ENCODE data around the gene THUMPD1. TPM values are rescaled to one million over a fixed set of nuclear protein-coding genes. Genes with fewer than 3 reads are reported as not detected.

The THUMPD1 gene, protein sequence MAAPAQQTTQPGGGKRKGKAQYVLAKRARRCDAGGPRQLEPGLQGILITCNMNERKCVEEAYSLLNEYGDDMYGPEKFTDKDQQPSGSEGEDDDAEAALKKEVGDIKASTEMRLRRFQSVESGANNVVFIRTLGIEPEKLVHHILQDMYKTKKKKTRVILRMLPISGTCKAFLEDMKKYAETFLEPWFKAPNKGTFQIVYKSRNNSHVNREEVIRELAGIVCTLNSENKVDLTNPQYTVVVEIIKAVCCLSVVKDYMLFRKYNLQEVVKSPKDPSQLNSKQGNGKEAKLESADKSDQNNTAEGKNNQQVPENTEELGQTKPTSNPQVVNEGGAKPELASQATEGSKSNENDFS
- polyA plus RNA-seq (2013, experiment 1 of 2), result 28.7 TPM
- 29.8 TPM for polyA plus RNA-seq (2013, experiment 2 of 2)

DNA sequence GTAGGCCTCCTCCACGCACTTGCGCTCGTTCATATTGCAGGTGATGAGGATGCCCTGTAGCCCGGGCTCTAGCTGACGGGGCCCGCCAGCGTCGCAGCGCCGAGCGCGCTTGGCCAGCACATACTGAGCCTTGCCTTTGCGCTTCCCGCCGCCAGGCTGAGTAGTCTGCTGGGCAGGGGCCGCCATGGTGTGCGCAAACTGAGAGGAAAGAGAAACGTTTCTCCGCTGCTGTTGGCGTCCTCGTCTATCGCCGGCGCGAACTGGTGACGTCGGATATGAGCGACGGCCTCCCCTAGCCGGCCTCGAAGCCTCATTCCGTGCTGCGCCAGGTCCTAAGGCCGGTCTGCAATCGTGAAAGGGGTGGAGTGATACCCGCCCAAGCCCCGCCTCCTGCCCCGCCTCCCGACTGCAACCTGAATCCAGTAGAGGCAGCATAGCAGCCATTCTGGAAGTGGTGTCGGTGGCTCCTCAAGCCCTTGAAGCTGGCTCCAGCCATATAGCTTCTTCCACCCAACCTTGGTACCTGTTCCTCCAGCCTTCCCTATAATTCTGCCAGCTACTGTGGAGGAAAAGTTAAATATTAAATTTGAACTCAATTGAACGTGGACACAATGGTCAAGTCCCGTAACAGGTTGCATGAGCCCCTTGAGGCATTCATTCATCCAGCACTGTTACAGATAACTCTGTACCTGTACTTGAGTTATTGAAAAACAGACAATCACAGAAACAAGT, at the start of gene THUMPD1:
THUMPD1 (minus strand) TSS at position 265 of the 732 bp plus-strand sequence; CDS start at position 186, 79 bp downstream.
- no peaks in the 10 kb centered on the region for H3K9me3 ChIP-seq (ENCODE audit: control insufficient read depth, low read length)
- WGBS, 2 experiments (ENCODE audit: insufficient coverage in 2 of 2), result 5 to 6% methylated on average over 38 to 40 of the region's 42 CpGs
- H3K4me1 ChIP-seq (ENCODE audit: control insufficient read depth, insufficient read depth, low read length, poor library complexity, severe bottlenecking), result no peaks in the 10 kb centered on the region
- peak within 1 kb of the TSS; percentile 69 for H3K4me3 ChIP-seq (ENCODE audit: extremely low read depth, insufficient read depth, low read length, poor library complexity, severe bottlenecking)
- peaks cover 26% of the 10 kb centered on the region for H3K36me3 ChIP-seq (ENCODE audit: control insufficient read depth, insufficient read depth, low read length)
- peak within 1 kb of the TSS; percentile 89 for H3K27ac ChIP-seq (ENCODE audit: low read depth, low read length, severe bottlenecking)

DNA sequence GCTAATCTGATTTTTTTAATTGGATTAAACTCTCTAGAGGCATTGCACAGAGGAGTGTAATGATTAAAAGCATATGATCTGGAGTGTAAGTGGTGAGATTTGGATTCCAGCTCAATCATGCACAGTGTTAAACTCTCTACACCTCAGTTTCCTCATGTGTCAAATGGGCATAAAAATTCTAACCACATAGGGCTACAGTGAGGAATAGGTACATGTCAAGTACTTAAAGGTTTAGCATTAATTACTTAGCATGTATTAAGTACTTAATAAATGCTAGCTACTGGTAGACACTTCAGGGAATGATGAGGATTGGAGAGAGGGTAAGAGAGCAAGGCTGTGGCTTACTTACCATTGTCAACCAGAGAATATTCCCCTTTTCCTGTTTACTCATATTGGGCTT, 47.5 kb upstream of the THUMPD1 start:
- H3K36me3 ChIP-seq (ENCODE audit: control insufficient read depth, insufficient read depth, low read length), result no peaks in the 10 kb centered on the region
- H3K27ac ChIP-seq (ENCODE audit: low read depth, low read length, severe bottlenecking), result no peak overlapping the region
- no peaks in the 10 kb centered on the region for H3K9me3 ChIP-seq (ENCODE audit: control insufficient read depth, low read length)
- no peaks in the 10 kb centered on the region for H3K4me1 ChIP-seq (ENCODE audit: control insufficient read depth, insufficient read depth, low read length, poor library complexity, severe bottlenecking)
- H3K4me3 ChIP-seq (ENCODE audit: extremely low read depth, insufficient read depth, low read length, poor library complexity, severe bottlenecking), result no peak overlapping the region

DNA sequence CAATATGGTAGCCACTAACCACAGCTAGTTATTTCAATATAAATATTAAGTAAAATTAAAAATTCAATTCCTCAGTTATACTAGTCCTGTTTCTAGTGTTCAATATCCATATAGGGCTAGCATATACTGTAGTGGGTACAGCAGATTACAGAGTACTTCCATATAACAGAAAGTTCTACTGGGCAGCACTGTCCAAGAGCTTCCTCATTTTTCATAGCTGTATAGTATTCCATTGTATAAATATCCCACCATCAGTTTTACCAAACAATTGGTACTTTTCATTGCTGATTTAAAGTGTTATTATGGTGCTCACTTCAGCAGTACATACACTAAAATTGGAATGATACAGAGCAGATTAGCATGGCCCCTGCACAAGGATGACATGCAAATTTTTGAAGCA, 42.6 kb upstream of the THUMPD1 start:
- Histone ChIP-seq H3K27ac (ENCODE audit: low read depth, low read length, severe bottlenecking) (no peak overlapping the region), H3K4me3 (ENCODE audit: extremely low read depth, insufficient read depth, low read length, poor library complexity, severe bottlenecking) (no peak overlapping the region), H3K36me3 (ENCODE audit: control insufficient read depth, insufficient read depth, low read length) (no peaks in the 10 kb centered on the region), H3K9me3 (ENCODE audit: control insufficient read depth, low read length) (no peaks in the 10 kb centered on the region), H3K4me1 (ENCODE audit: control insufficient read depth, insufficient read depth, low read length, poor library complexity, severe bottlenecking) (no peaks in the 10 kb centered on the region)

DNA sequence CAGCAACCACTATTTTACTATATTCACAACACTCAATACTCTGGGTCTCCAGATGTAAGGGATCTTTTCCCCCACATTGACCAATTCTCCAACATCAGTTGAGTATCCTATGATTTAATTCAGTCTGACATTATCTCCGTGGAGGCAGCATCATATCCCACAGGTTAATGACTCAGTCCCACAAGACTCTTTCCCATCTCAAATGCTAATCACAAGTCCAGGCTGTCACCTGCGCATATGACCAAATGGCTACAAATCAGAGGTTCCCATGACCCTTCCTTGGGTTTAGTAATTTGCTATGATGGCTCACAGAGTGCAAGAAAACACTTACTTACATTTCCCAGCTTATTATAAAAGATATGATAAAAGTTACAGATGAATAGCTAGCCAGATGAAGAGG, 40.9 kb upstream of the THUMPD1 start:
- no peaks in the 10 kb centered on the region for H3K36me3 ChIP-seq (ENCODE audit: control insufficient read depth, insufficient read depth, low read length)
- H3K4me3 ChIP-seq (ENCODE audit: extremely low read depth, insufficient read depth, low read length, poor library complexity, severe bottlenecking), result no peak overlapping the region
- no peaks in the 10 kb centered on the region for H3K4me1 ChIP-seq (ENCODE audit: control insufficient read depth, insufficient read depth, low read length, poor library complexity, severe bottlenecking)
- no peak overlapping the region for H3K27ac ChIP-seq (ENCODE audit: low read depth, low read length, severe bottlenecking)
- no peaks in the 10 kb centered on the region for H3K9me3 ChIP-seq (ENCODE audit: control insufficient read depth, low read length)
- WGBS, 2 experiments (ENCODE audit: insufficient coverage in 2 of 2), result 67 to 100% methylated on average over 1 of the region's 2 CpGs

DNA sequence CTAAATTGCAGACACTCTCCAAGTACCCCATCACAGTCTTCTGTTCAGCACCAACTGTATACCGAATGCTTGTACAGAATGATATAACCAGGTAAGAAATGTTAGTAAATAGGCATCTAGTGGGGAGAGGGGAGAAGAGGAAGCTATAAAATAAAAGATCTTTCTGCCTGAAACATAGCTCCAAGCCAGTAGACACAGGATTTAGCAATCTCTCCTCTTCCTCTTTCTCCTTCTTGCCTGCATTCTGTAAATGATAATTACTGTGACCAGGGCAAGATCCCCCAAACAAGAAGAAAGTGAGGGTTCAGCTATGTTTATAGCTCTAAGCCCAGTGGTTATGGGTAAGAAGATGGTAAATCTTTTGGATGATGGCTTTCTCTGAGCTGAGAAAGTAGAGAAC, 40.1 kb upstream of the THUMPD1 start:
- Histone ChIP-seq H3K4me3 (ENCODE audit: extremely low read depth, insufficient read depth, low read length, poor library complexity, severe bottlenecking) (no peak overlapping the region), H3K4me1 (ENCODE audit: control insufficient read depth, insufficient read depth, low read length, poor library complexity, severe bottlenecking) (no peaks in the 10 kb centered on the region), H3K9me3 (ENCODE audit: control insufficient read depth, low read length) (no peaks in the 10 kb centered on the region), H3K27ac (ENCODE audit: low read depth, low read length, severe bottlenecking) (no peak overlapping the region), H3K36me3 (ENCODE audit: control insufficient read depth, insufficient read depth, low read length) (no peaks in the 10 kb centered on the region)
- WGBS, 2 experiments (ENCODE audit: insufficient coverage in 2 of 2), result no CpG with 5 or more reads among the region's 1 CpG

DNA sequence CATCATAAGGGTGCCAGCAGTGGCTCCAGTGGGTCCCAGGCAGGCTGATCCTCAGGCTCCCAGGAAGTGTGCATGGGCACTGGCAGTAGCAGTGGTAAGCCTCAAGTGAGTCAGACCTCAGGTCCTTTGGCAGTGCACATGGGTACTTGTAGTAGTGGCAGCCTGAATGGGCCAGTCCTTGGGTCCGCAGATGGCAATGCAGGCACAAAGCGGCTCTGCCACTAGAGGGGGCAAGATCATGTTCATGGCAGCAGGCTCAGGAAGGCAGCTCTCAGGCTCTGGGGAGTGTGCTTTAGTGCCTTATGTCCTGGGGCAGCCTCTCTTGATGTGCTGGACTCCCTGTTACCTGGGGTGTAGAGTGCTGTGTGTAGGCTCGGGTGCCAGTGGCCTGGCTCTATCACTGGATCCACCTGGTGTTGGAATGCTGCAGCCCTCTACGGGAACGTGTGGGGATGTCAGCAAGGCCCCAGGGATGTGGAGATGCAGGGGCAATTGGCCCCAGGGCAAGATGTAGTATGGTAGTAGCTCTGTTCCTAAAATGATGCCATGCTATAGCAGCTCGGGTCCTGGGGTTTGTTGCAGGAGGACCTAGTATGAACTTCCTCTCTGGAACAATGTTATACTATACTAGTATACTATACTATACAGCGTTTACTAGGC, 33.2 kb upstream of the THUMPD1 start:
- 29 to 67% methylated on average over 3 of the region's 7 CpGs for WGBS, 2 experiments (ENCODE audit: insufficient coverage in 2 of 2)
- Histone ChIP-seq H3K36me3 (ENCODE audit: control insufficient read depth, insufficient read depth, low read length) (no peaks in the 10 kb centered on the region), H3K4me1 (ENCODE audit: control insufficient read depth, insufficient read depth, low read length, poor library complexity, severe bottlenecking) (no peaks in the 10 kb centered on the region), H3K9me3 (ENCODE audit: control insufficient read depth, low read length) (no peaks in the 10 kb centered on the region), H3K27ac (ENCODE audit: low read depth, low read length, severe bottlenecking) (no peak overlapping the region), H3K4me3 (ENCODE audit: extremely low read depth, insufficient read depth, low read length, poor library complexity, severe bottlenecking) (no peak overlapping the region)

DNA sequence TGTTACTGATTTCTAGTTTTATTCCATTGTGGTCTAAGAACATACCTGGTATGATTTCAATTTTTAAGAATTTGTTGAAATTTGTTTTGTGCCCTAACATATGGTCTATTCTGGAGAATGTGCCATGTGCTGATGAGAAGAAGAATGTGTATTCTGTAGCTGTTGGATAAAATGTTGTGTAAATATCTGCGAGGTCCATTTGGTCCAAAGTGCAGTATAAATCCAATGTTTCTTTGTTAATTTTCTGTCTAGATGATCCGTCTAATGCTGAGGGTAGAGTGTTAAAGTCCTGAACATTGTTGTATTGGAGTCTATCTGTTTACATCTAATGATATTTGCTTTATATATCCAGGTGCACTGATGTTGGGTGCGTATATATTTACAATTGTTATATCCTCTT, 32.1 kb upstream of the THUMPD1 start:
- Histone ChIP-seq H3K27ac (ENCODE audit: low read depth, low read length, severe bottlenecking) (no peak overlapping the region), H3K36me3 (ENCODE audit: control insufficient read depth, insufficient read depth, low read length) (no peaks in the 10 kb centered on the region), H3K4me3 (ENCODE audit: extremely low read depth, insufficient read depth, low read length, poor library complexity, severe bottlenecking) (no peak overlapping the region), H3K4me1 (ENCODE audit: control insufficient read depth, insufficient read depth, low read length, poor library complexity, severe bottlenecking) (no peaks in the 10 kb centered on the region), H3K9me3 (ENCODE audit: control insufficient read depth, low read length) (no peaks in the 10 kb centered on the region)
- WGBS, 2 experiments (ENCODE audit: insufficient coverage in 2 of 2), result 89 to 100% methylated on average over 1 of the region's 3 CpGs

DNA sequence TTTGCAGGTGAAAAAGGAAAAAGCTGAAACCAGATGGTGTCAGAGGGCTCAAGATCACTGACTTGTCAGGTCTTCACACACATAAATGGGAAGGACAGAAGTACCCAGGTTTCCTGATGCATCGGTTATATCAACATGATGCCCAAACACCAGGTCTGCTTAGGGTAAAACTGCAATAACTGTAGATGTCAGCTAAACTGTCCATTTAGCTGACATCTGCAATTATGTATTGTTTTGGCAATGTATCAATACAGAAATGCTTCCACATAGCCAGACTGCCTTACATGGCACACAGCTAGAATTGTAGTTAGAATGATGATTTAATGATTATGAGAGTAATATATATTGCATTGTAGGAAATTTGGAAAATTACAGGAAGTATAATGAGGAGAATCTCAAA, 27.2 kb upstream of the THUMPD1 start:
- Histone ChIP-seq H3K4me3 (ENCODE audit: extremely low read depth, insufficient read depth, low read length, poor library complexity, severe bottlenecking) (no peak overlapping the region), H3K4me1 (ENCODE audit: control insufficient read depth, insufficient read depth, low read length, poor library complexity, severe bottlenecking) (no peaks in the 10 kb centered on the region), H3K36me3 (ENCODE audit: control insufficient read depth, insufficient read depth, low read length) (no peaks in the 10 kb centered on the region), H3K9me3 (ENCODE audit: control insufficient read depth, low read length) (no peaks in the 10 kb centered on the region), H3K27ac (ENCODE audit: low read depth, low read length, severe bottlenecking) (no peak overlapping the region)
- 80 to 100% methylated on average over 1 of the region's 1 CpG for WGBS, 2 experiments (ENCODE audit: insufficient coverage in 2 of 2)

DNA sequence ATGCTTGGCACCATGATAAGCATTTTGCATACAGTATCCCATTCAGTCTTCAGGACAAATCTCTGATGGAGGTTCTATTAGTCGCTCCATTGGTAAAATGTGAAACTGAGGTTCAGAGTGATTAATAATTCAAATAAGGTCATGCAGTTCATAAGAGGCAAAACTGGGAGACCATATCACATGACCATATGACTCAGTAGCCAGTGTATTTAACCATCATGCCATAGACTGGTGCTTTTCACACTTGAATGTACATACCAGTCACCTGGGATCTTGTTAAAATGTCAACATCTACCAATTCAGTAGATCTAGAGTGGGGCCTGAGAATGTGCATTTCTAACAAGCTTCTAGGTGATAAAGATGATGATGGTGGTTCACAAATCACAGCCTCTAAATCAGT, 26.5 kb upstream of the THUMPD1 start:
- H3K9me3 ChIP-seq (ENCODE audit: control insufficient read depth, low read length), result no peaks in the 10 kb centered on the region
- no peak overlapping the region for H3K27ac ChIP-seq (ENCODE audit: low read depth, low read length, severe bottlenecking)
- H3K4me1 ChIP-seq (ENCODE audit: control insufficient read depth, insufficient read depth, low read length, poor library complexity, severe bottlenecking), result no peaks in the 10 kb centered on the region
- H3K36me3 ChIP-seq (ENCODE audit: control insufficient read depth, insufficient read depth, low read length), result no peaks in the 10 kb centered on the region
- H3K4me3 ChIP-seq (ENCODE audit: extremely low read depth, insufficient read depth, low read length, poor library complexity, severe bottlenecking), result no peak overlapping the region
- no CpG with 5 or more reads among the region's 1 CpG for WGBS, 2 experiments (ENCODE audit: insufficient coverage in 2 of 2)

DNA sequence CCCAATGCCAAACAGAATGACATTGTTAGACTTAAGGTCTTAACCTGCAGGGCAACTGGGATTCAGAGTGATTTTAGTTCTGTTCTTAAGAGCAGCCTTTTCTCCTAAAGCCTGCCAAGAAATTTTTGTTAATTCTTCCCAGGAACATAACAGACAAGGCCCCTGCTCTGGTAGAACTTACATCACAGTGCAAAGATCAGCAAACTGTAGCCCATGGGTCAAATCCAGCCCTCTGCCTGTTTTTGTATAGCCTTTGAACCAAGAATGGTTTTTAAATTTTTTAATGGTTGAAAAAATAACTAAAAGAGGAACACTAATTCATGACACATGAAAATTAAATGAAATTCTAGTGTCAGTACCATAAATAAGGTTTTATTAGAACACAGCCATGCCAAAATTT, 26.0 kb upstream of the THUMPD1 start:
- H3K4me1 ChIP-seq (ENCODE audit: control insufficient read depth, insufficient read depth, low read length, poor library complexity, severe bottlenecking), result no peaks in the 10 kb centered on the region
- H3K9me3 ChIP-seq (ENCODE audit: control insufficient read depth, low read length), result no peaks in the 10 kb centered on the region
- H3K4me3 ChIP-seq (ENCODE audit: extremely low read depth, insufficient read depth, low read length, poor library complexity, severe bottlenecking), result no peak overlapping the region
- no peak overlapping the region for H3K27ac ChIP-seq (ENCODE audit: low read depth, low read length, severe bottlenecking)
- no peaks in the 10 kb centered on the region for H3K36me3 ChIP-seq (ENCODE audit: control insufficient read depth, insufficient read depth, low read length)

DNA sequence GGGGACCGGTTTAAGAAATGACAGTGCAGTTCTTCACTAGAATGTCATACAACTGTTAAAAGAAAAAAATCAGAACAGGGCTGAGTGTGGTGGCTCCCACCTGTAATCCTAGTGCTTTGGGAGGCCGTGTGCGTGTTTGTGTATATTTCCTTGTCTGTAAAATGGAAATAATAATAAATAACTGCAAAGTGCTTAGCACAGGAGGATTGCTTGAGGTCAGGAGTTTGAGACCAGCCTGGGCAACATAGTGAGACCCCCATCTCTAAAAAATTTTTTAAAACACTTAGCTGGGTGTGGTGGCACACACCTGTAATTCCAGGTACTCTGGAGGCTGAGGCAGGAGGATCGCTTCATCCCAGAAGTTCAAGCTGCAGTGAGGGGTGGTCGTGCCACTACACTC, 24.7 kb upstream of the THUMPD1 start:
- Histone ChIP-seq H3K4me3 (ENCODE audit: extremely low read depth, insufficient read depth, low read length, poor library complexity, severe bottlenecking) (no peak overlapping the region), H3K36me3 (ENCODE audit: control insufficient read depth, insufficient read depth, low read length) (no peaks in the 10 kb centered on the region), H3K4me1 (ENCODE audit: control insufficient read depth, insufficient read depth, low read length, poor library complexity, severe bottlenecking) (no peaks in the 10 kb centered on the region), H3K27ac (ENCODE audit: low read depth, low read length, severe bottlenecking) (no peak overlapping the region), H3K9me3 (ENCODE audit: control insufficient read depth, low read length) (no peaks in the 10 kb centered on the region)
- WGBS, 2 experiments (ENCODE audit: insufficient coverage in 2 of 2), result 67% methylated on average over 1 of the region's 5 CpGs; no CpG with 5 or more reads in 1 of the 2 experiments
